Suppressor macrophage treated with lipopolysaccharide for 1 hour (primary cell): ENCODE data around the gene NANP.
"Not testable (repeated sequence)": the region's sequence is repeated elsewhere in the genome, so short reads cannot be mapped to it uniquely, and the experiment has no call there.

ENCODE experiments used
- DNase-seq, 3 donors: peaks; one replicate each; pipeline ENCODE4 v3.0.0-alpha.2; 2020 to 2022

Gene NANP

GRCh38 chr20:25605148-25605547 lies 18.7 kb downstream of the NANP start:
- DNase-seq: peak in 2 of 3 donors; percentile 20 to 29

GRCh38 chr20:25604611-25605010 lies 19.2 kb downstream of the NANP start:
- no peak for DNase-seq

- not testable (repeated sequence) for DNase-seq
Measured at GRCh38 chr20:25602914-25603309, 20.9 kb downstream of the NANP start.

GRCh38 chr20:25602191-25602913 lies 21.5 kb downstream of the NANP start:
- DNase-seq: not testable (repeated sequence)

GRCh38 chr20:25601659-25602058 lies 22.2 kb downstream of the NANP start:
- DNase-seq: no peak

GRCh38 chr20:25600632-25601031 lies 23.2 kb downstream of the NANP start:
- DNase-seq: no peak

GRCh38 chr20:25592135-25592852 lies 31.5 kb downstream of the NANP start:
- DNase-seq: no peak

- not testable (repeated sequence) for DNase-seq
Measured at GRCh38 chr20:25590778-25591177, 33.0 kb downstream of the NANP start.

- no peak for DNase-seq
Measured at GRCh38 chr20:25588491-25588890, 35.3 kb downstream of the NANP start.

GRCh38 chr20:25587536-25587935 lies 36.3 kb downstream of the NANP start:
- DNase-seq: no peak

GRCh38 chr20:25586877-25587276 lies 36.9 kb downstream of the NANP start:
- no peak for DNase-seq

GRCh38 chr20:25584905-25585704 lies 38.7 kb downstream of the NANP start, which contains the start of gene NINL:
Gene NINL, minus strand, starts transcription at chr20:25585531. Its CDS starts 58,944 bp downstream, at chr20:25526587.
- peak in 2 of 3 donors; percentile 41 to 63 for DNase-seq

- not testable (repeated sequence) for DNase-seq
Measured at GRCh38 chr20:25583607-25584006, 40.2 kb downstream of the NANP start.

- DNase-seq: no peak
Measured at GRCh38 chr20:25580711-25581110, 43.1 kb downstream of the NANP start.

- DNase-seq: no peak
Measured at GRCh38 chr20:25579081-25579770, 44.6 kb downstream of the NANP start.

GRCh38 chr20:25576783-25577530 lies 46.9 kb downstream of the NANP start:
- no peak for DNase-seq

GRCh38 chr20:25574411-25574810 lies 49.4 kb downstream of the NANP start:
- peak; percentile 32 to 58 (median 57) for DNase-seq

- no peak for DNase-seq
Measured at GRCh38 chr20:25573288-25574251, 50.2 kb downstream of the NANP start.

- no peak for DNase-seq
Measured at GRCh38 chr20:25571817-25572216, 52.0 kb downstream of the NANP start.

GRCh38 chr20:25571240-25571639 lies 52.6 kb downstream of the NANP start:
- no peak for DNase-seq

GRCh38 chr20:25570148-25570530 lies 53.7 kb downstream of the NANP start:
- DNase-seq: no peak
